HEK293 (cell line): ENCODE results near the gene RELB.

Experiments used
- ZNF350 ChIP-seq: fragments of 450-650 bp; formaldehyde crosslinking; IDR thresholded peaks from 2 replicates; pipeline ENCODE4 v1.5.0; 2017; ENCODE audit warnings: missing biosample characterization, mild to moderate bottlenecking, missing genetic modification characterization
- ZNF391 ChIP-seq: fragments of 450-650 bp; formaldehyde crosslinking; IDR thresholded peaks from 2 replicates; pipeline ENCODE4 v1.5.1; 2016; ENCODE audit warnings: low read depth, missing biosample characterization, missing genetic modification characterization, borderline replicate concordance
- ZNF558 ChIP-seq: fragments of 450-650 bp; formaldehyde crosslinking; IDR thresholded peaks from 2 replicates; pipeline ENCODE4 v1.5.1; 2016; ENCODE audit warnings: missing biosample characterization, missing genetic modification characterization
- ZNF704 ChIP-seq: fragments of 450-650 bp; formaldehyde crosslinking; IDR thresholded peaks from 2 replicates; pipeline ENCODE4 v1.5.1; 2016; ENCODE audit warnings: missing biosample characterization, missing genetic modification characterization
- TF ChIP-seq, protein P1 (sequence below): fragments of 450-650 bp; formaldehyde crosslinking; IDR thresholded peaks from 2 replicates; pipeline ENCODE4 v1.5.1; 2016; ENCODE audit warnings: missing biosample characterization, missing genetic modification characterization

- TF ChIP-seq, protein P1, sequence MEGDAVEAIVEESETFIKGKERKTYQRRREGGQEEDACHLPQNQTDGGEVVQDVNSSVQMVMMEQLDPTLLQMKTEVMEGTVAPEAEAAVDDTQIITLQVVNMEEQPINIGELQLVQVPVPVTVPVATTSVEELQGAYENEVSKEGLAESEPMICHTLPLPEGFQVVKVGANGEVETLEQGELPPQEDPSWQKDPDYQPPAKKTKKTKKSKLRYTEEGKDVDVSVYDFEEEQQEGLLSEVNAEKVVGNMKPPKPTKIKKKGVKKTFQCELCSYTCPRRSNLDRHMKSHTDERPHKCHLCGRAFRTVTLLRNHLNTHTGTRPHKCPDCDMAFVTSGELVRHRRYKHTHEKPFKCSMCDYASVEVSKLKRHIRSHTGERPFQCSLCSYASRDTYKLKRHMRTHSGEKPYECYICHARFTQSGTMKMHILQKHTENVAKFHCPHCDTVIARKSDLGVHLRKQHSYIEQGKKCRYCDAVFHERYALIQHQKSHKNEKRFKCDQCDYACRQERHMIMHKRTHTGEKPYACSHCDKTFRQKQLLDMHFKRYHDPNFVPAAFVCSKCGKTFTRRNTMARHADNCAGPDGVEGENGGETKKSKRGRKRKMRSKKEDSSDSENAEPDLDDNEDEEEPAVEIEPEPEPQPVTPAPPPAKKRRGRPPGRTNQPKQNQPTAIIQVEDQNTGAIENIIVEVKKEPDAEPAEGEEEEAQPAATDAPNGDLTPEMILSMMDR, result no peak
- TF ChIP-seq ZNF350 (tag by site-specific recombination) (no peak), ZNF391 (tag by site-specific recombination) (no peak), ZNF704 (tag by site-specific recombination) (no peak), ZNF558 (tag by site-specific recombination) (no peak)
These were observed 60.7 kb downstream of the RELB start for GRCh38 chr19:45061965-45062364.
